Stimulated activated CD4-positive, alpha-beta T cell treated with anti-CD3 and anti-CD28 coated beads, Interleukin-2, amount 100 ng/mL, for 24 hours (primary cell): Measurements from ENCODE around the gene CNTNAP3.
"Not testable (repeated sequence)": the region's sequence is repeated elsewhere in the genome, so short reads cannot be mapped to it uniquely, and the experiment has no call there.

Experiments used
- DNase-seq, 2 donors: peaks; one replicate each; pipeline ENCODE4 v3.0.0-alpha.2; 2020

CNTNAP3 gene

DNA sequence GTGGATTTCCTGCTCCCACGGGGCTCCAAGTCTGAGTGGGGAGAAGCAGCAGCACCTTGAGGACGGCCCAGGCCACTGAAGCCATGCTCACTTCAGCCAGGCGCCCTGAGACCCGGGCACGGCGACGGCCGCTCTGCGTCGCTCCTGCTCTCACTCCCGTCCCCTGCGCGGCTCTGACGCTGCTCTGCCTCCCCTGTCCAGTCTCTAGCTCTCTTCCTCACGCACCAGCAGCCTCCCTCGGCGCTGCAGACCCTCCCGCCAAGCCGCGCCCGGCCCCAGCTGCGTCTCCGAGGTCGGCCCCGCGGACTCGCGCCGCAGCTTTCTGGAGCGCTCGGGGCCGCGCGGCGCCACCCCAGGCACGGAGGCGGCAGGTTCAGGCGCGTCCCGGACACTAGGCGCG, at the start of gene CNTNAP3:
Gene CNTNAP3, minus strand, starts transcription at position 188 of the 400 bp plus-strand sequence. Its CDS starts 103 bp downstream, at position 85.
- peak in 1 of 2 donors; percentile 0 for DNase-seq

DNA sequence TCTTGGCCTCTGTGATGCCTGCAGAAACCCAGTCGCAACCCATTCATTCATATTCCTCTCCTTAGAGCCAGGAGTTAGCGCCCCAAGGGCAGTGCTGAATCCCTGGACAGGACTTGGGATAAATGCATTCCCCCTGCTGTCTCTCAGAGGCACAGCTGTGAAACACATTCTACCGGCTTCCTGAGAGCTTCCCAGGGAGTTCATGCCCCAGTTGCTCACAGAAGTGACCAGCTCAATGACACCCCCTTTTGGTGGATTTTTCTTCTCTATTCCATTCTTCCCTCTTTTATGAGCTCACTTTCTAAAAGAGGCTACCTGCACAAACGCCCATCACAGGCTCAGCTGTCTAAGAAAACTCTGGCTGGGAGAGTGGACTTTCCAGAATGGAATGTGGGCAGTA, 8.0 kb downstream of the CNTNAP3 start:
- not testable (repeated sequence) for DNase-seq

DNA sequence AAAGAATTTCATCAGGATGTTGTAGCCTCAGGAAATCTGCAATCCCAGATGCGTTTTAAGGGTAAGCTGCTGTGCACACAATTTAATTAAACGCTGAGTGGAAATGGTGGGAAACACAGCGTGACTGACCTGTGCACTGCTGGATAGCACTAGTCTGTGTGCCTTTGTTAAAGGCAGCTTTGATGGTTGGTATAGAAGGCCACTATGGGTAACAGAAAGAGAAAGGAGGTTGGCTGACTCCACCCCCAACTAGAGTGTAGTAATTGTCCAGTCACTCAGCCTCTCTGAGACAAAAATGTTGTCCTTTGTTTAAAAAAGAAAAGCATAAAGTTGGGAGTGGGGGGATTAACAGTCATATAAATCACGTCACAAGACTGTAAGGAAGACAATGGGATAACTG, 45.5 kb downstream of the CNTNAP3 start:
- not testable (repeated sequence) for DNase-seq

DNA sequence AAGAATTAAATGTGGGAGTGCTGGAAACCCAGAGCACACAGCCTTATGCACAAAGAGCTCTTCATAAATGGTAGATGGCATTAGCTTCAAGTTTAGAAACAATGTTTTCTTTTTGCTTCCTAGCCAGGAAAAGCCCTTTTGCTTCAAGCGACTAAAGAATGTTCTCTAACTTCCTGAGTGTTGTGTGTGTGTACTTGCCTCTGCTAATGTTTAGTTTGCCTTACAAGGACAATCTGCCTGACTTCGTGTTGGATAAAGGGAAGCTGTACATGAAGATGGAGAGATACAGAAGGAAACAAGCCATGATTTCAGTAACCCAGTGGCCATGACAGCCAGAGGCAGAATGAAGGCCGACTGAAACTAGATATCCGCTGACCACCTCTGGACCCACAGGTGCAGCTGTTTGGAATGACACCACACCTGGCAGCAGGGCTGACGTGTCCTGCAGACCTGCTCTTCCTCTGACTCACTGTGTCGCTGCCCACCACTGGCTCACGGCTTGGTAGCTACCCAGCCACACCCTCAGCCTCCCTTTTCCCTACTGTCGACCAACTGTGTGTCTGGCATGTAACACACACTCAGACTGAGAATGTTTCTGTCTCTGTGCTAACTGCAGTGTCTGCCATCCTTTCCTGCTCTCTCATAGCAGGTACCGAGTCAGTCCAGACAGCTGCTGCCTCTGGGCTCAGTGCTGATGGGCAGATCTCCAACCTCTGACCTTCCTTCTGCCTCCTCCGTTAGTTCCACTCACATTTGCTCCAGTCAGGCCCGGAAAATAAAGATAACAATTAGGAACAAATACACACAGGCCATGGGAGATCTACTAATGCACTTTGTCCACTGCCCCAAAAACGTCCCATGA, 55.6 kb downstream of the CNTNAP3 start:
- DNase-seq = not testable (repeated sequence)

DNA sequence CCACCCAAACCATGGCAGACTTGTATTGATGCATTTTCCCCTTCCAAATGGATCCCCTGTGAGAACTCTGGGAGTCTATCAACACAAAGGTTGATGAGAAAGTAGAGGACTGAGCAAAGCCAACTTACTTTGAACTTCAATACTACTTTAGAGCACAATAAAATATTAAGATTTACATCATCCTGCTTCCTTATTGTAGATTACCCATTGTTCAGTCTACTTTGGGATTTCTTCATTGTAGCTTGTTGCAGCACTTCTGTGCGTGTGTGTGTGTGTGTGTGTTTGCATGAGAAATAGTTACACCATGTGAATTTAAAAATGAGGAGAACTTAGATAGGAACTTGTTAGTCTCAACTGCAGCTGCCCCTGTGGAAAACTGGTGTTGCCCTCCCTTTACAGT, 72.0 kb downstream of the CNTNAP3 start:
- DNase-seq = not testable (repeated sequence)

DNA sequence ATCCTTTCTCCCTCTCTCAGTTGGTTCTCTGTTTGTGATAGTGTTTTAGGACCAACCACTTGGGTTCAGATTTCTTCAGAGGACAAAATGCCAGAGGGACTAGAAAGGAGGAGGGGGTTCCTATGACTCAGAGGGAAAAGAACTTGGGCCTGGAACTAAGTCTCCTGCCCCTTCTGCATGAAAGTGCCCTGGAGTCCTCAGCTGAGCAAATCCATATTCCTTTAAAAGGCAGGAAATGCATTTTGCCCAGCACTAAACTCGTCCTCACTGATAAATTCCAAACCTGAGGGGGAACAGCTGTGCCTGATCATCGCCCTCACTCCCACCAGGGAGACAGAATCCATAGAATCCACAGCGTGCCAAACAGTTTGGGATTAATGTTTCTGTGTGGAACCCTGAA, 78.2 kb downstream of the CNTNAP3 start:
- DNase-seq = not testable (repeated sequence)

DNA sequence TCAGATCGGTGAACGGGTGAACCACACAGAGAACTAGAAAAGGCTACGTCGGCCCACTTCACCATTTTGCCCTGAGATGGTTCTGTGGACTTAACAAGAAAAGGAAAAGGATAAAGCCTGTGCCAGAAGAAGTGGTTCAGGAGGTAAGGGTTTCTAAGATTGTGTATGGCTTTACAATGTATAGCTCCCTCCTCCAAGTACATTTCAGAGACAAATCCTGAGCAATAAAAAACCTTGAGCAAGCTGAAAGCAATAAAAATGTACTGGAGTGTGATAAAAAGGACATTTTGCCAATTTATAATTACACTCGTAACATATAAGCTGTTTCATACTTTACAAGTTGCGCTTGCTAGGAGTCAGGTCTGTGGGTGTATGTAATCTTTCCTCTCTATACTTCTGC, 81.3 kb downstream of the CNTNAP3 start:
- DNase-seq = not testable (repeated sequence)

DNA sequence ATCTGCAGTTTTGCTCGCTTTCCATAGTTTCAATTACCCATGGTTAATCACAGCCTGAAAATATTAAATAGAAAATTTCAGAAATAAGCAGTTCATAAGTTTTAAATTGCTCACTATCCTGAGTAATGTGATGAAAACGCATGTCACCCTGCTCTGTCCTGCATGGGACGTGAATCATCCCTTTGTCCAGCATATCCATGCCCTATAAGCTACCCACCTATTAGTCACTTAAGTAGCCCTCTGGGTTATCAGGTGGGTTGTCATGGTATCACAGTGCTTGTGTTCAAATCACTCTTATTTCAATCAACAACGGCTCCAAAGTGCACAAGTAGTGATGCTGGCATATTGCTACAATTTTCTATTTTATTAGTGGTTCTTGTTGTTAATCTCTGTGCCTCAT, 82.1 kb downstream of the CNTNAP3 start:
- DNase-seq = not testable (repeated sequence)

DNA sequence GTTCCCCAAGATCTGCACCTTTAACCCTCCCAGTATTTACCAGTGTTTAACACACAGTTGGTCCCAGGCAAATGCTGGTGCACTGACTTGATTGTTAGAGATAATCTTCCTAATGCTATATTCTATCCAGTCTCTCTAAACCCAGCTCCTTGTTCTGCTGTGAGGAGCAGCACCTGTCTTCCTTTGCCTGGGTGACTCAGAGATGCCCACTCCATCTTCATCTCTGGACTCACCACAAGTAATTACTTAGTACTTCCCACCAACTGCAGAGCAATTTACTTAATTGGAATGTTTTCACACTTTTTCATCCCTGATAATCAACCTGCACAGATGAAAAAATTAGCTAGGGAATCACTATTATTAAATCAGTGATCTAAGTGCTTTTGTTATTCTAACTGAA, 87.6 kb downstream of the CNTNAP3 start:
- not testable (repeated sequence) for DNase-seq

DNA sequence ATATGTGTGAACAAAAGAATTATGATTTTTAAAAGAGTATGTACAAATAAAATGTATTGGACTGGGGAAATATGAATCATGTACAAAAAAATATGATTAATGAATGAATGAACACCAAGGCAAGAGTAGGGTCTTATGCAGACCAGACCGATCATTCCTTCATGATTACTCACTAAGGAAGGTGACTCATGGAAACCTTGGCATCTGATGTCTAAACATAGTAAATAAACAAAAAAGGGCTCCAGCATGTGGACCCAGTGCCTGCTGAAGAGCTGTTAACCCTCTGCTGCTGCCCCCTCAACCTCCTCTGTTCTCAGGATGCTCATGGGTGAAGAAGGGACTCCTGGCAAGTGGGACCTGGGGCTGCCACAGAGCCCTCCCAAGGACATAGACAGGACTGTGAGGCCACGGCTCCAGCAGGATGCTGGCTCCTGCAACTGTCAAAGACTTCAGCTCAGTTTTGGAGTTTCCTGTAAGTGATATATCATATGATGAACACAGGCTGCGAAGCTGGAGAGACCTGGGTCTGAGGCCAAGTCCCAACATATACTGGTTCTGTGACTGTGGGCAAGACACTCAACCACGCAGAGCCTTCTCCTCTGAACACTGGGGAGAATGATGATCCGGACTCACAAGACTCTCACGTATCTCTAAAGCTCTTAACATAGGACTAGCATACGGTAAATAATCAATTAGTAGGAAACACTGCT, 89.8 kb downstream of the CNTNAP3 start:
- DNase-seq = not testable (repeated sequence)

DNA sequence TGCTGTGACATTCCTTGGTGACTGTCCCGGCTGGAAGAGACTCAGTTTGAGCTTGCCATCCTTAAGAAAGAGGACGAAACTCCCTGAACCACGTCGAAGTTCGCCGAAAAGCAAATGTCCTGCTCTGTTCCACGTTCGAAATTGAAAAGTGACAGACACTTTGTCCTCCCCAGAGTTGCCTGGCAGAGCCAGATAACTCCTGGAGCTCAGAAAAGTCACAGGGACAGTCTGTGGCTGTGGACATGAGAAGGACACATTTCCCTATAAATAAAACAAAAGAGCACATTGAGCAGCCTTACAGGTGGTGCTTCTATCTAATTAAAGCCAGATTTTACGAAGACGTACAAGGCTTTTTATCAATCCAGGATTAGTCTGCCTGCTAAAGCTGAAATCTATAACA, 116.6 kb downstream of the CNTNAP3 start:
- DNase-seq = not testable (repeated sequence)

DNA sequence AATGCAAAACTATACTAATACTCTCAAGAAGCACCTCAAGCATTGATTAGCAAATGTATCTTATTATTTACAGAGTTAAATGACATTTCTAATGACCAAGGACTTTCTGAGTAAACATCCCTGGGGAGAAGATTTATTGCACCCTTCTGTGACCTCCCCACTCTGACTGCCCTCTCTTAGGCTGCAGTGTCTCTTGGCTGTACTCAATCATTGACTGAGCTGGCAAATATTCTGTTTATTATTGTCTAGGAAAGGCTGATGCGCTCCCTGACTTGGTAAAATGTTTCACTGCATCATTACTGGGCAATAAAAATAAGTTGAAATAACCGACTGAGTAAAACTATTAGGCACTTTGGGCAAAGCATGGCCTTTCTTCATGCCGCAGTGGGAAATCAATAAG, 130.3 kb downstream of the CNTNAP3 start:
- DNase-seq = not testable (repeated sequence)

DNA sequence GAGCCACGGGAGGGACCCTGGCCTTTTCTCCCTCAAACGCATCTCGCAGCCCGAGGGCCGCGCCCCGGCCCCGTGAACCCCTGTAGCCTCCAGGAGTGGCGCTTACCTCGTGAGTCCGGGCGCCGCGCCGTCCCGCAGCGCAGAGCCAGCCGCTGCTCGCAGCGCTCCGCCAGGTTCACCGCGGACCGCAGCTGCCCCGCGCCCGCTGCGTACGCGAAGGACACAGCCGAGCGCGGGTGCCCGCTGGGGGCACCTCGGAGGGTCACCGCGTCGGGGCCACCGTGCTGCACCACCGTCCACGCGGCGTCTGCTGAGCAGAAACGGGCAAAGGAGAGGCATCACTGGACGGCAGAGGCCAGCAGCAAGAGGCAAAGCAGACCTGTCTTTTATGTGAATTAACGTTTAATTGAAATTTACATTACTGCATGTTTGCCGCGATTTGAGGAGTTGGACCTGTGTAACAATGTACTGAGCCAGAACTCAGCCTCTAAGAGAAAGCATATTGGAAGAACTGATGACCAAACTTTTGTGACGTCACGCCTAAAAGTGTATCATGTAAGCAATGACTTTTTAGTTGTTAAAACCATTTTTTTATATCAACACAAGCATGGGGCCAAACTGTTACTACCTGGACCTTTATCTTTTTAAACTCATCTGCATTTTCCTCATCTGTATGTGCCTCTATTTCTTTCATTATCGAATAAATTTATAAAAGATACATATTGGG, 155.0 kb downstream of the CNTNAP3 start:
- DNase-seq = not testable (repeated sequence)

DNA sequence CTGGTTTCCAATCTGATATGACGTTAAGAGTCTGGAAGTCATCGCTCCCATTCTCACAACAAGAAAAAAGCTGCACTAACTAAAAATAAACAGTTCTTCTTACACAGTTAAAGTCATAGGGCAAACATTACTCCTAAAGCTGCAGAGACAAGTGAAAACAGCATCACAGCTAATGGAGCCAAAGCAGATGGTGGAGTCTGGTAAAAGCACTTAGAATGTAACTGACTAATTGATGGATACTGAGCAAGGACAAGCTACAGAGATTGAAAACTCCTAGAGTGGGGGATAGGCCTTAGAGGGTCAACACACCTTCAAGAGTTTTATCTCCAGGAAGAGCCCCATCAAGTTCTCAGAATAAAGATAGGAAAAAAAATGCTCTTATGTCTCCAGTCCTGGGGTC, 166.6 kb downstream of the CNTNAP3 start:
- not testable (repeated sequence) for DNase-seq

DNA sequence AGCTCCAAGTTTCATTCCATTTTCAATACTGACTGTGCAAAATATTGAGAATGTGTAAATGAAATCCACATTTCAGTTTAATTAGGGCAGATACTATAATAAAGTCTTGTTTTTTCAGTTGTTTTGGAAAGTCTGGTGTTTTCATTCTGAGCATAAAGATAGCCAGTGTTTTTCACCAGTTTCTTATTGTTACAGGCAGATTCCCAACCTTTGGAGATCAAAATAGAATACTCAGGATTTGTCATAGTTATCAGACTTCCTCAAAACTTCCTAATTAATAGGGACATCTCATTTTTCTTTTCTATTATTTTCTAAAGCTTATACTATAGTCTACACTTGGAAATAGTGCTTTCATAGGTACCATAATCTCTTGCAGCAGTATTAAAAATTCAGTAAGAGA, 176.2 kb downstream of the CNTNAP3 start:
- DNase-seq = not testable (repeated sequence)

DNA sequence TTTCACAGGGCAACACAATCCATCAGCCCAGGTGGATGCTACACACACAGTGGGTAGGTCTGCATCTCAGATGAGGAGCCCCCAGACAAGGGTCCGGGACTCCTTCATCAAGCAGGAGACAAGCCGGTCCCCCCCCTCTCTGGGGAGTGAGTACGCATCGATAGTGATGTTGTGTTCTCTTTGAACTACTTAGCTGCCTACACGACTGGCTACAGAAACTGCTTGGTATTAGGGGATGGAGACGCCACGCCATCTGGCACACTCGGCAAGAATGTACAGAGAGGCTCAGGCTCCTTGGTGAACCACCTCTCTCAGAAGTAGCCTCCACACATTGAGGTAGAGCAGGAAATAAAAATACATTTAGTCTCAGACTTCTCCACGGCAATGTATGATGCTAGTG, 179.8 kb downstream of the CNTNAP3 start:
- no peak for DNase-seq

DNA sequence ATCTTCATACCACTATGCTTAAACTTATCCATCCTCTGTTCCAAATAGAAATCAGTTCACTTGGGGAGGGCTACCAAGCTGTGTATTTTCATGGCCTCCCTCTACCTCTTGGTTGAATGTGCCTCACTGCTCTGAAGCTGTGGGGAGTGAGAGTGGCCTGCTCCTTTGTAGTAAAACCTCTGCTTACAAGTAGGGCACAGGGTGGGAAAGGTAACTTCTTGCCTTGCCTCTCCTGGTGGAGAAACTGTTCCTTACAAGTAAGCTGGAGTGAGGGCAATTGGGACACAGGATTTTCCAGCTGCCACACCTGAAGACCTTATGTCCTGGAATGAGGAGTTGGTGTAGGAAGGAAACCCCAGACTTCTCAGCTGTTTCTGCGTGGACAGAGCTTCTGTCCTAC, 190.8 kb downstream of the CNTNAP3 start:
- DNase-seq = not testable (repeated sequence)

DNA sequence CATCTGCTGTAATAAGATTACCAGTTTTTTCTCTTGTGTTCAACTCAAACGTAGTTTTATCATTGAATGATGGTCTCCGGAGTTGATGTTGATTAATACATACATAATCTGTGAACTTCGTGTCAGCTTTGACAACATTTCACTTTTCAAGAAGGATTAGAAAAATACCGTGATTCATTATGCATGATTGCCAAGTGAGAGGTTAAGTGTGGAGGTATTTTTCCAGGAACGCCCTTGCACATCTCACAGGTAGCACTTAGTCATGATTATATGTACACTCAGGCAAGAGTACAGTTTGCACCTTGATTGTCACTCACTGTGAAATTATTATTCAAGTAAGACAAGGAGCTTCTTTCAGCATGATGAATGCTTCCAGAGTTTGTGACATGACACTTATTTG, 202.7 kb downstream of the CNTNAP3 start:
- not testable (repeated sequence) for DNase-seq

DNA sequence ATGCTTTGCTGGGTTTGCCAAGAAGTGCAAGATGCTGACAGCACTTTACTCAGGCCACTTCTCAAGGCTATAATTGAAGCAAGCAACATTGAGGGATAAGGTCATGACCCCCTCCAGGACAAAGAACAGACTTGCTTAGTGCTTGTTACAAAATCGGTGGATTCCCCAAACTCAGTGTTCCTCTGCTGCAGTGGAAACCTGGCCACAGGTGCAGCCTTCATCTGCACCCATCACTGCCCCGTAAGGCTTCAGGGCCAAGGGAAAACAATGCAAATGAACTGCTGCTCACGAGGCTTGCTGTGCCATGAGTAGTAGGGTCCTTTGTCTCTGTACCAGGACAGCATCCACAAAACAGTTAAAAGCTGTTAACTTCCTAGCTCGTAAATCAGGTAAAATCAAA, 205.4 kb downstream of the CNTNAP3 start:
- not testable (repeated sequence) for DNase-seq

DNA sequence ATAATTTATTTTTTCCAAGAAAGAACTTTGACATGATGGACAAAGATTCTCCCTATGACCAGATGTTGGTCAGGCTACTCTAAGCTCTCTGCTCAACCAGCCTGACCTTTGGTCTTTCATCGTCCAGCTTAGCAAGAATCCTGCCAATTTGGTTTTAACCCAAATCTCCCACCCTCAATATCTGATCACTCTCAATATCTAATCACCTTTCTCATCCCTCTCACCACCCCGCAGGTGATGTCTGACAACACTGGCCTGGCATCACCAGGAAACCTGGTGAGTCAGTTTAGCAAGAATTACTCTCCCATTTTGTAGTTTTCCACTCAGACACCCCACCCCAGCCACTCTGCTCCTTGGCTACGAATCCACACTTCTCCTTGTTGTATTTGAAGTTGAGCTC, 207.9 kb downstream of the CNTNAP3 start:
- DNase-seq = not testable (repeated sequence)

DNA sequence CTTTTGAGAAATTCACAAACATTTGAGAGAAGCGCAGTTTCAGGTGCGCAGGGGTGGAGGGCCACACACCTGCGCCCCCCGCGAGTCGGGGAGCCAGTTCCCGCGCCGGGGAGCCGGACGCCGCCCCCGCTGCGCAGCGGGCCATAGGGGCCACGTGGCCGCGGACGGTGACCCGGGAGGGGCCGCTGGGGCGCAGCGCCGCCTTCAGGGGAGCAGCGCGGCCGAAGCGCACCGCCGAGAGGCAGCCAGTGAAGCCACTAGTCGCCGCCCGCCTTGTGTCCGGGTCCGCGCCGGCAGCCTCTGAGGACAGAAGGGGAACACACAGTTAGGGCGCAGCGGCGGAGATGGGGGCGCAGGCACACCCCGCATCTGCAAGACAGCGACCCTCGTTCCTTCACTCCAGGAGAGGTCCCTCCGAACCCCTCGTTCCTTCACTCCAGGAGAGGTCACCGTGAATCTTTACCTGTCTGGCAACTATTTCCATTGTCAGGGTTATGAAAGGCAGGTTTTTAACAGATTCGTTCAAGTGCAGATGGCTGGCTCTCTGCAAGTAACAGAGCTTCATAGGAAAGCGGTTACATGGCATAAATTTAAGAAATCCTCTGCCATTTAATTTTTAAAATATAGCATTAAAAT, 209.2 kb downstream of the CNTNAP3 start:
- not testable (repeated sequence) for DNase-seq

DNA sequence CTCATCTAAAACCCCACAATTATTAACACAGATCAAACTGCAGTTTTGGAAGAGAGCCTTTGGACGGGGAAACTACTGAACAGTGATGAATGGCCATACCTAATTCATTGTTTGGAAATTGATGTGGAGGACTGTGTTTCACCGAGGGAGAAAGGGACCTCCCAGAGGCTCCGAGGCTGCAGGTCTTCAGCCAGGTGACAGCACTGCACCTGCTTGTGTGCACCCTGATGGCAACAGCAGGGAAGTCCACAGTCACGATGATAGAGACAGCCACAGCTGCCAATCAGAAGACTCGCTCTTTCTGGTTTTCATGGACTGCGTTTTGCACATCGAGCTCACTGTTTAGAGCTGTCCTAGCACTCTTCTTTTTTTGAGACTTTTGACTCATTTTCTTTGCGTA, 214.4 kb downstream of the CNTNAP3 start:
- DNase-seq = not testable (repeated sequence)

DNA sequence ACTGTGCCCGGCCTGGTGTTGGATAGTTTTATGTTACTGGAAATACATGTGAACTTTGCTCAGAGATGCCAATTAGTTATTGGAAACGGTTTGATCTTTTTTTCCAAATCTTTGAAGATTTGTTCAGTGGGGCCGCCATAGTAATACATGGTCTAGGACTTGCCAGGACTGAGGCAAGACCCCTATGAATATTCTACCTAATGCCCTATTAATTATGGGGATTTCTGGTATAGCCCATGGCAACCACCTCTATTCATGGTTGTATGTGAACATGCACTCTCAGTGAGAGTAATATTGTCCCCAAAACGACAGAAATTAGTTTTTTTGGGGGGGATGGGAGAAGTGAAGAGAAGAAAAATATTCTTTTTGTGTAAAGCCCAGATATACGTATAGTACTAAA, 220.3 kb downstream of the CNTNAP3 start:
- not testable (repeated sequence) for DNase-seq
